GM19452 (cell line): ENCODE results near the gene RIBC2.
"Not testable (repeated sequence)": the region's sequence is repeated elsewhere in the genome, so short reads cannot be mapped to it uniquely, and the experiment has no call there.

Experiments used
- ATAC-seq: cut with Tn5 transposase; IDR thresholded peaks from one replicate; pipeline ENCODE4 v1.9.1; 2021; ENCODE audit not compliant: unreplicated experiment

Gene RIBC2

GRCh38 chr22:45446216-45446615 lies 32.7 kb downstream of the RIBC2 start:
- ATAC-seq, result no peak

GRCh38 chr22:45447596-45447995 lies 34.1 kb downstream of the RIBC2 start:
- not testable (repeated sequence) for ATAC-seq

- no peak for ATAC-seq
Observed at GRCh38 chr22:45448431-45448830, 34.9 kb downstream of the RIBC2 start.

GRCh38 chr22:45449442-45449841 lies 35.9 kb downstream of the RIBC2 start:
- ATAC-seq, result not testable (repeated sequence)

DNA sequence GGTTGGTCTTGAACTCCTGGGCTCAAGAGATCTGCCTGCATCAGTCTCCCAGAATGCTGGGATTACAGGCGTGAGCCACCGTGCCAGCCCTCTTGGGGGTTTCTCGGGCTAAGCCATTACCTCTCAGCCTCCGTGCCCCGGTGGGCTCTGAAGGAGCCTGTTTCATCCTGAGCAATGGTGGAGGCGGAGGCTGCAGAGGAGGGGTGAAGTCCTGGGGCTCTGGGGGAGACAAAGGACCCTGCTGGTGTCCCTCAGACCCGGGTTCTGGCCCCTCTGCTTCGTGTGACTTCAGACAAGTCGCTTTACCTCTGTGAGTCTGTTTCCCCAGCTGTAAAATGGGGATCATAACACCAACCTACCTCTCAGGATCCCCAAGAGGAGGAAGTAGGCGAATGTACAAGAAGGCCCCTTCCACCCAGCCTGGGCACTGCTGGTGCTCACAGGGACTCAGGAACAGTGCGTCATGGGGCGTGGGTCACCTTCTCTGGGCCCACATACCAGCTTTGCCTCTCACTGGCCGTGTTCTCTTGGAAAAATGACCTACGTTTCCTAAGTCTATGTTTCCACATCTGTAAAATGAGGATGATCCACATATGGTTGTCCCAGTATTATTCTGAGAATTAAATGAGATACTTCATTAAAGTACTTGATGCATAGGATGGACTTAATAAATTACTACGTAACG lies 36.8 kb downstream of the RIBC2 start:
- no peak for ATAC-seq

GRCh38 chr22:45450921-45451651 lies 37.6 kb downstream of the RIBC2 start:
- no peak for ATAC-seq

DNA sequence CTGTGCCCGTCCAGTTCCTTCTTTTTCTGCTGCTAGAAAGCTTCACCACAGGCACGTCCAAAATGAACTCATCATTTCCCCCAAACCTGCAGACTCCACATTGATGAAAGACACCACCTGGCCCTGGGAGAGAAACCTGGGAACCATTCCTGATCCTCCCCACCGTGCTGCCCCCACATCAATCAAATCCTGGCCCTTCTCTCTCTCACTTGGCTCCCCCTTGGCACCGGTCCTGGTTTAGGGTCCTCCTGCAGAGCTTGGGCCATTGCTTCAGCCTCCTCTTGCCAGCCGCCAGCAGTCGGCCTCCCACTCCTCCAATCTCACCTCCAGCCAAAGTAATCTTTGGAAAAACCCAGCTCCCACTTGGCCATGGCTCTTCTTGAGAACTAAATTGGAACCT lies 38.5 kb downstream of the RIBC2 start:
- ATAC-seq, result no peak

DNA sequence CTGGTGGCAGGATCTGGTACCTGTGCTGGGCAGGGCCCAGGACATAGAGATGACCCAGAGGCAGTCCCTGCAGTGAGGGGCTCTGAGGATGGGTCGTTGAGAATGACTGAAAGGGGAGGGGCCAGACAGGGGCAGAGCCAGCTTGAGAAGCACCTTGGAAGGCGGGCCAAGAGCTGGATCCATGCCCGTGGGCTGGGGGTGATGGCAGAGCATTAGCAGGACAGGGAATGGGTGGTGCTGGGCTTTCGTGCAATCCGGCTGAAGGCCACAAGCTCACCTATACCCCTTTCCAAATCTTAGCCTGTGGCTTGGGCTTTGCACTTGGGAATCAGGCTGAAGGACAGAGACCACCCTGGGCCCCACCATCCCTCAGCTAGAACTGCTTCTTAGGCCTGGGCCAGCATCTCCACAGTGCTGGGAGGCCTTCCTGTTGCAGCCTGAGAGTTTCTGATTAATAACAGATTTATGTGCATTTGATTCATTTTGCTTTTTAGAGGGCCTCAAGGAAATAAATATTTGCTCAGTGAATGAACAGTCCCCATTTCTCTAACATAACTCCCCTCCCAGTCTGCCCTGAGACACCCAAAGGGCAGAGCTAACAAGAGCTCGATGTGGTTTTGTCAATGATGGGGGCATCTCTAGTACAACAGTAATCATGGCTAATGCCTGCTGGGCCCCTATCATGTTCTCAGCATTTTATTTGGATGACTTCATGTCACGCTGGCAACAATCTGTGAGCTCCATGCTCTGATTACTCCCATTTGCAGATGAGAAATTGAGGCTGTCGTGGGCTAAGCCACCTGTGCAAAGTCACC lies 39.3 kb downstream of the RIBC2 start:
- ATAC-seq, result no peak

DNA sequence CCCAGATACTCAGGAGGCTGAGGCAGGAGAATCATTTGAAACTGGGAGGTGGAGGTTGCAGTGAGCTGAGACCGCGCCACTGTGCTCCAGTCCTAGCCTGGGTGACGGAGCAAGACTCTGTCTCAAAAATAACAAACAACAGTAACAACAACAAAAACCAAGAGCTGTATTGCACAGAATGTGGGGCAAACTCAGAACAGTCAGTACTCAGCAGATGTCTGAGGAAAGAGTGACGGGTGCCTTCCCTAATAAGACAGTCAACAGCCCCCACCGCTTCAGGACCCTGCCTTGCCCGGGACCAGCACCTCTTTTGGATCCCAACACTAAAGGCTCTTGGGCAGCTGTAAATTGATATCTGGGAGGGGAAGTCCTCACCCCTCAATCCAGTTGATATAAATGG lies 40.3 kb downstream of the RIBC2 start:
- ATAC-seq, result no peak

GRCh38 chr22:45454275-45454674 lies 40.8 kb downstream of the RIBC2 start:
- no peak for ATAC-seq

DNA sequence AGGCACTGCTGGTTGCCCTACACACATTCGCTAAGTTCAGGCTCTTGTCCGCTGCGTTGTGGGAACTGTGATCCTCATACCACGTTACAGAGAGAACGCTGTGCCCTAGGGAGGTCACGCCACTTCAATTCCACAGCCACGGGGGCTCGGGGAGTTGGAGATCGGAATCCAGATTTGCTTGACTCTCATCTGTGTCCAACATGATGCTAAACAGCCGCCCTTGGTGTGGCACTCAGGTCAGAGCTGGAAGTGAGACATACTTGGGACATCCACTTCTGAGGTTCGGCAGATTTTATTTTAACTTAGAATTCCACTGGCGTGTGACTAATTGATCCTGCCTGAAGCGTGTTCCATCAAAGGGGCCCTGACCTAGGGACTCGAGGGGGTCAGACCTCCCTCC lies 41.7 kb downstream of the RIBC2 start:
- ATAC-seq, result no peak

- no peak for ATAC-seq
Observed at GRCh38 chr22:45455621-45456020, 42.1 kb downstream of the RIBC2 start.

DNA sequence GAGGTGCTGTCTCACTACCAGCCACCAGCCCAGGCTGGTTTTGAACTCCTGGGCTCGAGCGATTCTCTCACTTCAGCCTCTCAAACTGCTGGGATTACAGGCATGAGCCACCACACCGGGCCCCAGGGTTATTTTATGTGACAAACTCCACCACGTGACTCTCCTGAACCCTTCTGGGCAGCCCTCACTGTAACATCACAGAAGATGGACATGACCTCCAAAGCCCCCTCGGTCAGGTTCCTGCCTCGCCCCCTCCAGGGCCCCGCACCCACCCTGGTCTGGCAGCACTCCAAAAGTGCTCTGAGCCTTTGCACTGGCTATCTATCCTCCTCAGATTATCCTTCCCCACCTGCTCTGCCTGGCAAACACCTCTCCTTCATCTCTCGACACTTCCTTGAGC lies 43.3 kb downstream of the RIBC2 start:
- no peak for ATAC-seq

DNA sequence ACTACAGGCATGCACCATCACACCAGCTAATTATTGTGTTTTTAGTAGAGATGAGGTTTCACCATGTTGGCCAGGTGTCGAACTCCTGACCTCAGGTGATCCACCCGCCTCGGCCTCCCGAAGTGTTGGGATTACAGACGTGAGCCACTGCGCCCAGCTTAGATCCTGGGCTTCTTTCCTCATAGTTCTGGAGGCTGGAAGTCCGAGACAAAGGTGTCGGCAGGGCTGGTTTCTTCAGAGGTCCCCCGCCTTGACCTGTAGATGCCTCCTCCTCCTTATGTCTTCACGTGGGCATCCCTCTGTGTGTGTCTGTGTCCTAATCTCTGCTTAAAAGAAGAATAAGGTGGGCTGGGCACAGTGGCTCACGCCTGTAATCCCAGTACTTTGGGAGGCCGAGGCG lies 45.0 kb downstream of the RIBC2 start:
- no peak for ATAC-seq

- ATAC-seq, result no peak
Observed at GRCh38 chr22:45459235-45459634, 45.7 kb downstream of the RIBC2 start.

DNA sequence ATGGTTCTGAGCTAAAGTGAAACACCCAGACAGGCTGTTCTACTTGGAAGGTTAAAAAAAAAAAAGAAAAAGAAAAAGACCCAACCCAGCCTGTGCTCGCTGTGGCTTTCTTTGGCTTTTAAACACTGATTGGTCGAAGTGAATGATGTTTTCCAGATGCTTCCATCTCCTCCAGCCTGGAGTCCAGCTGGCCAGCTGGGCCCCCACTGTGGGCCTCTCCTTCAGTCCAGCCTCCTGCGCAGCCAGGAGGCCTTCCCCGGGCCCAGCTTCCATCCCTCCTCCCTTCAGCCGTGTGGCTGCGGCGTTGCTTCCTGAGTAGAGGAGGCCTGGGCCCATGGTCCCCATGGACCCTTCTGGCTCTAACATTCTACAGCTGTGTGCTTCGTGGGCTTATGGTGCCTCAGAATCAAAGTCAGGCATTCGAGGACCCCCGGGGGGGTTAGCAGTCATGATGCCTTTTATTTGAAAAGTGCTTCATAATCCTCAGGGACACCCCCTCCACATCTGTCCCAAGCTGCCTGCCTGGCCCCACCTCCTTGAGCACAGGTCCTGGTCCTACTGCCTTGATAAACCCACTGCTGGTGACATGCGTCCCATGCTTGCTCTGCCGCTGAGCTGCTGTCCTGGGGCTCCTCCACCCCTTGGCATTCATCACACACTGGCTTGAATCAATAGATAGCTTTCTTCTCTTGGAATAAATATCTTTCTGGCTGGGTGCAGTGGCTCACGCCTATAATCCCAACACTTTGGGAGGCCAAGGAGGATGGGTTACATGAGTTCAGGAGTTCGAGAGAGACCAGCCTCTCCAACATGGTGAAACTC lies 47.0 kb downstream of the RIBC2 start:
- no peak for ATAC-seq

DNA sequence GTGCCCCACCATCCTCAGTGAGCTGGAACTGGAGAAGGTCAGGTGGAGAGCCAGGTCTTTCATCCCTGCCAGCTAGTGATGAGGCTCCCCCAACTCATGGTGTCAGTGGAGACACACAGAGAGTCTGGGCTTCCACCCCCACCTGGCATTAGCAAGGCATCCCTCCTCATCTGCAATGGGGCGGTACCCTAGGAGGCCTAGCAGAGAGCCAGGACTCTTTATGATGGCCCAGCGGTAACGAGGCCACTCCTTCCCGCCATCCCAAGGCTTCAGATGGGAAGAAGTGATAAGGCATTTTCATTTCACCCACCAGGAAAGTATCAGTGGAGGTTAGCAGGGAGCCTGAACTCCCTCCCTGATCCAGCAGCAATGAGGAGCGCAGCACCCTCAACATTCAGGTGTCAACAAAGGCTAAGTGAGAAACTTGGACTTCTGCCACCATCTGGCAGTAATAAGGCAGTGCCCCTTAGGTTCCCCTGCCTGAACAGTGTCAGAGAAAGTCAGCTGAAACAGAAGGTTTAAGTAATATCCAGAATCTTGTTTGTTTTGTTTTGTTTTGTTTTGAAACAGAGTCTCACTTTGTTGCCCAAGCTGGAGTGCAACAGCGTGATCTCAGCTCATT lies 48.7 kb downstream of the RIBC2 start:
- no peak for ATAC-seq

DNA sequence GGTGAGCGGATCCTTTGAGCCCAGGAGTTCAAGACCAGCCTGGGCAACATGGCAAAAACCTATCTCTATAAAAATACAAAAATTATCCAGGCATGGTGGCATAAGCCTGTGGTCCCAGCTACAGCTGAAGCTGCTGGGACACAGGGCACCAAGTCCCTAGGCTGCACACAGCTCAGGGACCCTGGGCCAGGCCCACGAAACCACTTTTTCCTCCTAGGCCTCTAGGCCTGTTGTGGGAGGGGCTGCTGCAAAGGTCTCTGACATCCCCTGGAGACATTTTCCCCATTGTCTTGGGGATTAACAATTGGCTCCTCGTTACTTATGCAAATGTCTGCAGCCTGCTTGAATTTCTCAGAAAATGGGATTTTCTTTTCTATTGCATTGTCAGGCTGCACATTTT lies 50.2 kb downstream of the RIBC2 start:
- ATAC-seq, result not testable (repeated sequence)

- ATAC-seq, result no peak
Observed at GRCh38 chr22:45465633-45466032, 52.1 kb downstream of the RIBC2 start.

GRCh38 chr22:45468872-45469271 lies 55.4 kb downstream of the RIBC2 start:
- ATAC-seq, result no peak
